Caki2 (cell line): ENCODE measurements around the gene OR8B8. TPM values are rescaled to one million over a fixed set of nuclear protein-coding genes. Genes with fewer than 3 reads are reported as not detected.

Experiments used
- total RNA-seq: library from RNA; depleted of rRNA; stranded (reverse); fragments of >200 nt; shearing (Covaris generic); gene quantifications from 2 replicates; pipeline ENCODE4 v1.2.3, GENCODE V29; 2014; ENCODE audit warnings: low replicate concordance; rRNA removed

OR8B8 gene
- total RNA-seq, 1 experiment from 2014 or later: not detected

Other genes with a start within 250 kb of the OR8B8 start
- gene OR8G1, start 204.6 kb downstream of the OR8B8 start, total RNA-seq: not detected in 2 replicates
- gene OR8G5, start 189.3 kb downstream of the OR8B8 start, total RNA-seq: not detected in 2 replicates
- not detected in 2 replicates for gene OR8D1, start 131.7 kb downstream of the OR8B8 start, total RNA-seq
- not detected in 2 replicates for gene OR8D2, start 125.5 kb downstream of the OR8B8 start, total RNA-seq
- gene OR8B2, start 61.2 kb downstream of the OR8B8 start, total RNA-seq: not detected in 2 replicates
- not detected in 2 replicates for gene OR8B3, start 46.7 kb downstream of the OR8B8 start, total RNA-seq
- gene OR8B4, start 20.8 kb downstream of the OR8B8 start, total RNA-seq: not detected in 2 replicates
- gene OR8B12, start 98.0 kb upstream of the OR8B8 start, total RNA-seq: not detected in 2 replicates
- not detected in 2 replicates for gene OR8A1, start 124.3 kb upstream of the OR8B8 start, total RNA-seq
- gene PANX3, start 165.7 kb upstream of the OR8B8 start, total RNA-seq: not detected in 2 replicates
- 11.1 and 19.3 TPM in 2 replicates for gene TBRG1, start 177.2 kb upstream of the OR8B8 start, total RNA-seq
- 9.2 and 14.1 TPM in 2 replicates for gene SIAE, start 228.0 kb upstream of the OR8B8 start, total RNA-seq
- 5.3 and 7.3 TPM in 2 replicates for gene SPA17, start 228.2 kb upstream of the OR8B8 start, total RNA-seq